MCF 10A (cell line): ENCODE measurements around the gene LRRFIP1. TPM values are rescaled to one million over a fixed set of nuclear protein-coding genes. Genes with fewer than 3 reads are reported as not detected.

Experiments
- BruUV-seq: library from RNA; stranded (reverse); fragments of 400-500 nt; replicated peaks from 2 replicates; lab custom pipeline; 2021; lab: Mats Ljungman, UMichigan
- CTCF ChIA-PET: fragments of 300-600 bp; sonication (Branson Sonifier 250); formaldehyde crosslinking; extraction: SDS; loops from one replicate; lab custom pipeline; 2021; ENCODE audit warnings: antibody characterized with exemption, inconsistent platforms; lab: Yijun Ruan, JAX
- POLR2A ChIA-PET: fragments of 300-600, 350-650 bp; sonication (Branson Sonifier 250); formaldehyde crosslinking; extraction: SDS; loops from one replicate; lab custom pipeline; 2020; ENCODE audit warnings: antibody characterized with exemption, inconsistent platforms; lab: Yijun Ruan, JAX
- DNase-seq: peaks from one replicate; pipeline ENCODE4 v3.0.0-alpha.2; 2018; ENCODE audit not compliant: unreplicated experiment
- H3K27ac Mint-ChIP-seq: one replicate; pipeline ENCODE4 v1.8.0; 2022; ENCODE audit warnings: mild to moderate bottlenecking, low read depth, mixed read lengths; ENCODE audit not compliant: unreplicated experiment
- H3K27me3 Mint-ChIP-seq: one replicate; pipeline ENCODE4 v1.8.0; 2022; ENCODE audit warnings: mixed read lengths; ENCODE audit not compliant: insufficient read depth, unreplicated experiment
- H3K36me3 Mint-ChIP-seq: one replicate; pipeline ENCODE4 v1.8.0; 2022; ENCODE audit warnings: mild to moderate bottlenecking, moderate library complexity, mixed read lengths; ENCODE audit not compliant: insufficient read depth, unreplicated experiment
- H3K4me1 Mint-ChIP-seq: one replicate; pipeline ENCODE4 v1.8.0; 2022; ENCODE audit warnings: mixed read lengths; ENCODE audit not compliant: insufficient read depth, unreplicated experiment
- H3K4me3 Mint-ChIP-seq: one replicate; pipeline ENCODE4 v1.8.0; 2022; ENCODE audit warnings: mild to moderate bottlenecking, moderate library complexity, mixed read lengths; ENCODE audit not compliant: unreplicated experiment
- H3K9me3 Mint-ChIP-seq: one replicate; pipeline ENCODE4 v1.8.0; 2022; ENCODE audit warnings: mixed read lengths; ENCODE audit not compliant: unreplicated experiment
- intact Hi-C: fragments of 100-400 bp; cut with micrococcal nuclease; formaldehyde crosslinking; loops from 2 replicates; pipeline ENCODE4 v1.14.1; 2022
- total RNA-seq: library from RNA; stranded (reverse); gene quantifications from 2 replicates; pipeline ENCODE4 v1.2.3, GENCODE V29; 2022
- TF ChIP-seq, protein P1 (sequence below): fragments of 200-600 bp; IDR thresholded peaks from one replicate; pipeline ENCODE4 v1.8.0; 2022; ENCODE audit warnings: antibody characterized with exemption, mild to moderate bottlenecking; ENCODE audit not compliant: unreplicated experiment

Gene LRRFIP1
- total RNA-seq, 1 experiment from 2014 or later = 197 TPM

DNA sequence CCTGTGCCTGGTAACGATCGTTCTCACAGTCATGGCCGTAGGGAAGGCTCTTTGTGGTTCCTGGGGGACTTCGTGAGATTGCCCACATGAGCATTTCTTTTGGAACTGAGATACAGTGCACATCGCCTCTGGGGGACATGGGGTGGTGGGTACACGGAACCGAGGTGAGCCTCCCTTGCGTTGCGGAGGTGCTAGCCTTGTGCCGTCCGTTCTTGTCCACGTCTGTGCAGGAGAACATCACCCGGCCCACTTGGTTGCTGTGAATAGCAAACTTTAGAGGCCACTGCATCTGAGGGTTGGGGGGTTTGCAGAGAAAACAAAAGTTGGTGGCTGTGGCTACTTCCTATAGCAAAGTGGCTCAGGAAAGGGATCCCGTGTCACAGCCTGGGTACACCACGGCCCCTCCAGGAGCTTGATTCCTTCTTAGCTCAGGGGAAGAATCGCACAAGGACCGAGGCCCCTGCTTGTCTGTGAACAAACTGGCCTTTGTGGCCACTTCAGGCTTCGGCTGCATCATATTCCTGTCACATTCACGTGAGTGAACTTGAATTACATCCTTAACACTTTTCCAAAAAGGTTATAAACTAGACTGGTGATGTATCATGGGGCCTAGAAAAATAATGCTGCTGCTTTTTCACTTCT is 72.6 kb downstream of the LRRFIP1 start:
- CTCF ChIA-PET = interaction anchor here (0.9 kb wide), 1 partner anchor 187 kb away, joined by 3 read pairs; no protein-coding TSS in a partner anchor
- Mint-ChIP-seq H3K4me3 (no peak overlapping the region), H3K27me3 (no peaks in the 10 kb centered on the region), H3K9me3 (no peaks in the 10 kb centered on the region), H3K36me3 (peaks cover 5% of the 10 kb centered on the region), H3K4me1 (peaks cover 50% of the 10 kb centered on the region), H3K27ac (no peak overlapping the region)
- no peak for DNase-seq
- intact Hi-C loops = no loop called here
- POLR2A ChIA-PET = interaction anchor here (0.7 kb wide), 1 partner anchor 44 kb away, joined by 3 read pairs; no protein-coding TSS in a partner anchor
- BruUV-seq = no TSS peak
- TF ChIP-seq, protein P1, sequence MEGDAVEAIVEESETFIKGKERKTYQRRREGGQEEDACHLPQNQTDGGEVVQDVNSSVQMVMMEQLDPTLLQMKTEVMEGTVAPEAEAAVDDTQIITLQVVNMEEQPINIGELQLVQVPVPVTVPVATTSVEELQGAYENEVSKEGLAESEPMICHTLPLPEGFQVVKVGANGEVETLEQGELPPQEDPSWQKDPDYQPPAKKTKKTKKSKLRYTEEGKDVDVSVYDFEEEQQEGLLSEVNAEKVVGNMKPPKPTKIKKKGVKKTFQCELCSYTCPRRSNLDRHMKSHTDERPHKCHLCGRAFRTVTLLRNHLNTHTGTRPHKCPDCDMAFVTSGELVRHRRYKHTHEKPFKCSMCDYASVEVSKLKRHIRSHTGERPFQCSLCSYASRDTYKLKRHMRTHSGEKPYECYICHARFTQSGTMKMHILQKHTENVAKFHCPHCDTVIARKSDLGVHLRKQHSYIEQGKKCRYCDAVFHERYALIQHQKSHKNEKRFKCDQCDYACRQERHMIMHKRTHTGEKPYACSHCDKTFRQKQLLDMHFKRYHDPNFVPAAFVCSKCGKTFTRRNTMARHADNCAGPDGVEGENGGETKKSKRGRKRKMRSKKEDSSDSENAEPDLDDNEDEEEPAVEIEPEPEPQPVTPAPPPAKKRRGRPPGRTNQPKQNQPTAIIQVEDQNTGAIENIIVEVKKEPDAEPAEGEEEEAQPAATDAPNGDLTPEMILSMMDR = no peak

- no peak for DNase-seq
- no TSS peak for BruUV-seq
- no peak overlapping the region for H3K4me3 Mint-ChIP-seq
- intact Hi-C loops = no loop called here
- H3K27me3 Mint-ChIP-seq = no peaks in the 10 kb centered on the region
- peaks cover 5% of the 10 kb centered on the region for H3K36me3 Mint-ChIP-seq
- no peak overlapping the region for H3K27ac Mint-ChIP-seq
- TF ChIP-seq, protein P1 = no peak
- ChIA-PET POLR2A (interaction anchor here (0.6 kb wide), 1 partner anchor 203 kb away, joined by 3 read pairs; no protein-coding TSS in a partner anchor), CTCF (interaction anchor here (0.9 to 1.3 kb wide), 2 partner anchors 27 to 188 kb away, joined by 3 to 4 read pairs; no protein-coding TSS in a partner anchor)
- H3K4me1 Mint-ChIP-seq = peaks cover 44% of the 10 kb centered on the region
- no peaks in the 10 kb centered on the region for H3K9me3 Mint-ChIP-seq
These were observed 73.2 kb downstream of the LRRFIP1 start for GRCh38 chr2:237700512-237701032.

DNA sequence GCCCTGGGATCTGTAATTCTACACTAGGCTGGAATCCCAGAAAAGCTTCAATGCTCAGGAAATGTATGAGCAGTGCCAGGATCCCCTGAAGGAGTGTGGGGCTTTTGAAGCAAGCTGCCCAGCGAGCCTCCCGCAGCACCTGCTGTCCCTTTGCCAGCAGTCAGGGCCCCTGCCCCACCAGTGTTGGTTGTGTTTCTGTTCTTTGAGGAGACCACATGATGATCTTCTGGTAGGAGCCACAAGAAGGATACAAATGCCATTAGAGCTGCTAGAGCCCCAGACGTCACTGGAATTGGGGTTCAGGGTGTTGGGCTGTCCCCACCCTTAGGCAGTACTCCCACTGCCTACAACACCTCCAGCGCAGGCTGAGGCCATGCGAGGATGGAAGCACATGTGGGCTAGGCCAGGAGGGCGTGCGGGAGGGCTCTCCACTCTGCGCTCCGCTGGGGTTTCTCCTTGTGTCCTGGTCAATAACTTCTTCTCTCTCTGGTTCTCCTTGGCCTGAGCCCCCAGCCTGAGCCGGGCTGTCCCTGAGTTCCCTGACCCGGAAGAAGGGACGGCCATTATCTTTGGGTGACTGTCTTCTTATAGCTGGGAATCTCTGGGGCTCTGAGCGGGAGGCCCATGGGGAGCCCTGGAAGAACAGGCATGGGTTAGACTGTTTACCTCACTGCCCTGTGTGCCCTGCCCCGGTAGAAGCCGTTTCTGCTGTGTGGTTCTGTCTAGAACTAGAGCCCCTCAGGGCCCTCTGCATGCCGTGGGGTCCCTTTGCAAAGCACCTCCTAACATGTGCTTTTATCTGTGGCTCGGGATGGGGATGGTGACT is 73.9 kb downstream of the LRRFIP1 start:
- POLR2A ChIA-PET = interaction anchor here (0.6 kb wide), 1 partner anchor 203 kb away, joined by 3 read pairs; no protein-coding TSS in a partner anchor
- Mint-ChIP-seq H3K27me3 (no peaks in the 10 kb centered on the region), H3K4me1 (peaks cover 38% of the 10 kb centered on the region), H3K4me3 (no peak overlapping the region), H3K9me3 (no peaks in the 10 kb centered on the region), H3K27ac (peak overlapping the region; percentile 43), H3K36me3 (peaks cover 5% of the 10 kb centered on the region)
- intact Hi-C loops = no loop called here
- TF ChIP-seq, protein P1 = no peak
- CTCF ChIA-PET = interaction anchor here (0.9 to 1.3 kb wide), 2 partner anchors 28 to 189 kb away, joined by 3 to 4 read pairs; no protein-coding TSS in a partner anchor
- BruUV-seq = no TSS peak
- DNase-seq = no peak
